IMR-90 (cell line): Measurements from ENCODE around the gene FRAS1. TPM values are rescaled to one million over a fixed set of nuclear protein-coding genes. Genes with fewer than 3 reads are reported as not detected.
"Not testable (repeated sequence)": the region's sequence is repeated elsewhere in the genome, so short reads cannot be mapped to it uniquely, and the experiment has no call there.

Source experiments
- ATAC-seq: fragments of 200-7000 bp; cut with Tn5 transposase; 2 replicates; pipeline ENCODE4 v1.9.1; 2020; ENCODE audit warnings: low read depth, mild to moderate bottlenecking, moderate library complexity
- BruUV-seq: library from RNA; stranded (reverse); fragments of 400-500 nt; replicated peaks from 2 replicates; lab custom pipeline; 2021; lab: Mats Ljungman, UMichigan
- CTCF ChIA-PET: fragments of 300-600 bp; formaldehyde crosslinking; extraction: SDS; loops from one replicate; lab custom pipeline; 2021; ENCODE audit warnings: antibody characterized with exemption; lab: Yijun Ruan, JAX
- POLR2A ChIA-PET: fragments of 300-600 bp; sonication (Branson Sonifier 250); formaldehyde crosslinking; loops from one replicate; lab custom pipeline; 2022; ENCODE audit warnings: antibody characterized with exemption; ENCODE audit not compliant: unreplicated experiment; lab: Charles Lee
- DNase-seq: peaks from one replicate; pipeline ENCODE4 v3.0.0; 2013
- H2AFZ ChIP-seq: replicated peaks from 2 replicates; pipeline ENCODE3; 2013; ENCODE audit warnings: low read length, mild to moderate bottlenecking; ENCODE audit not compliant: poor library complexity
- H2AK5ac ChIP-seq: 2 replicates; pipeline ENCODE4 v1.6.1; 2013; ENCODE audit warnings: low read depth, low read length, inconsistent platforms
- H2AK9ac ChIP-seq: replicated peaks from 2 replicates; pipeline ENCODE3; 2013; ENCODE audit warnings: mild to moderate bottlenecking, low read depth, low read length, moderate library complexity; ENCODE audit not compliant: poor library complexity
- H2BK120ac ChIP-seq: 2 replicates; pipeline ENCODE4 v1.6.1; 2013; ENCODE audit warnings: low read depth, low read length, inconsistent platforms
- H2BK15ac ChIP-seq: 3 replicates; pipeline ENCODE4 v1.6.1; 2013; ENCODE audit warnings: low read depth, low read length, inconsistent platforms
- H2BK20ac ChIP-seq: 2 replicates; pipeline ENCODE4 v1.6.1; 2013; ENCODE audit warnings: low read depth, mild to moderate bottlenecking, inconsistent platforms, low read length, moderate library complexity
- H2BK5ac ChIP-seq: 2 replicates; pipeline ENCODE4 v1.6.1; 2013; ENCODE audit warnings: mild to moderate bottlenecking, low read depth, low read length, inconsistent platforms; ENCODE audit not compliant: poor library complexity, severe bottlenecking
- H3K14ac ChIP-seq: replicated peaks from 2 replicates; pipeline ENCODE4 v1.6.1; 2013; ENCODE audit warnings: low read depth, low read length, inconsistent platforms
- H3K18ac ChIP-seq: 2 replicates; pipeline ENCODE4 v1.6.1; 2013; ENCODE audit warnings: low read depth, low read length, control low read depth
- H3K23ac ChIP-seq: 2 replicates; pipeline ENCODE4 v1.6.1; 2013; ENCODE audit warnings: low read depth, low read length, inconsistent platforms
- H3K27ac ChIP-seq: 2 replicates; pipeline ENCODE4 v1.5.1; 2013; ENCODE audit warnings: mild to moderate bottlenecking, control low read depth, low read length; ENCODE audit not compliant: insufficient read depth
- H3K27me3 ChIP-seq: 2 replicates; pipeline ENCODE4 v1.6.1; 2013; ENCODE audit warnings: low read length; ENCODE audit not compliant: control insufficient read depth, insufficient read depth
- H3K36me3 ChIP-seq: 2 replicates; pipeline ENCODE4 v1.6.1; 2013; ENCODE audit warnings: low read length, mixed read lengths; ENCODE audit not compliant: control insufficient read depth, insufficient read depth
- H3K4ac ChIP-seq: 2 replicates; pipeline ENCODE4 v1.6.1; 2013; ENCODE audit warnings: low read depth, low read length, inconsistent platforms
- H3K4me1 ChIP-seq: 2 replicates; pipeline ENCODE4 v1.6.1; 2013; ENCODE audit warnings: low read length, mixed read lengths; ENCODE audit not compliant: control insufficient read depth, insufficient read depth
- H3K4me2 ChIP-seq: 2 replicates; pipeline ENCODE4 v1.6.1; 2013; ENCODE audit warnings: low read depth, mild to moderate bottlenecking, control low read depth, low read length, moderate library complexity
- H3K4me3 ChIP-seq: 2 replicates; pipeline ENCODE4 v1.5.1; 2013; ENCODE audit warnings: low read depth, mild to moderate bottlenecking, control low read depth, low read length, moderate library complexity; ENCODE audit not compliant: insufficient read depth
- H3K56ac ChIP-seq: 2 replicates; pipeline ENCODE4 v1.6.1; 2013; ENCODE audit warnings: low read length, inconsistent platforms; ENCODE audit not compliant: insufficient read depth; ENCODE audit errors: extremely low read depth
- H3K79me1 ChIP-seq, 2 experiments: 2 replicates each; pipeline ENCODE4 v1.6.1; 2013; ENCODE audit warnings: low read length in 2 of 2, inconsistent platforms in 1 of 2, low read depth in 1 of 2
- H3K9ac ChIP-seq: 2 replicates; pipeline ENCODE4 v1.6.1; 2013; ENCODE audit warnings: low read depth, low read length, control low read depth
- H3K9me1 ChIP-seq: 2 replicates; pipeline ENCODE4 v1.6.1; 2013; ENCODE audit warnings: low read length, inconsistent platforms; ENCODE audit not compliant: insufficient read depth
- H3K9me3 ChIP-seq: 2 replicates; pipeline ENCODE4 v1.6.1; 2013; ENCODE audit warnings: low read length; ENCODE audit not compliant: control insufficient read depth, insufficient read depth
- H4K20me1 ChIP-seq: 2 replicates; pipeline ENCODE4 v1.6.1; 2013; ENCODE audit warnings: low read length, inconsistent platforms; ENCODE audit not compliant: insufficient read depth
- H4K5ac ChIP-seq: 2 replicates; pipeline ENCODE4 v1.6.1; 2013; ENCODE audit warnings: mild to moderate bottlenecking, low read depth, low read length, control low read depth
- H4K8ac ChIP-seq, 2 experiments: 2 replicates each; pipeline ENCODE4 v1.6.1; 2013; ENCODE audit warnings: low read depth in 2 of 2, low read length in 2 of 2, control low read depth in 1 of 2, inconsistent platforms in 1 of 2
- H4K91ac ChIP-seq: 2 replicates; pipeline ENCODE4 v1.6.1; 2013; ENCODE audit warnings: low read depth, low read length, inconsistent platforms; ENCODE audit not compliant: insufficient read depth
- WGBS, 2 experiments: methylation state at CpG; one replicate each; pipeline versions ENCODE4 v1.1.5 to v1.1.7; 2013; ENCODE audit warnings: missing lambda C conversion rate in 2 of 2; ENCODE audit not compliant: insufficient read length in 1 of 2; ENCODE audit errors: extremely low coverage in 2 of 2; 5-methylcytosine and 5-hydroxymethylcytosine counted together
- dilution Hi-C: fragments of 300-500 bp; cut with HindIII; formaldehyde crosslinking; loops from one replicate; pipeline ENCODE4 v1.14.3; 2018; ENCODE audit warnings: low sequenced_read_pairs; ENCODE audit not compliant: unreplicated experiment
- in situ Hi-C: fragments of 300-500 bp; cut with MboI; formaldehyde crosslinking; loops from 3 replicates; pipeline ENCODE4 v1.14.3; 2019; ENCODE audit warnings: low sequenced_read_pairs, inconsistent platforms, mixed read lengths
- intact Hi-C: fragments of 100-400 bp; cut with micrococcal nuclease; formaldehyde crosslinking; loops from 2 replicates; pipeline ENCODE4 v1.10.0; 2022
- polyA plus RNA-seq, 3 experiments: library from polyadenylated mRNA; depleted of rRNA; stranded (reverse); fragments of >200 nt; gene quantifications; 2 replicates each; pipeline ENCODE4 v1.2.3, GENCODE V29; 2012; ENCODE audit warnings: low replicate concordance in 1 of 3
- total RNA-seq: library from RNA; depleted of rRNA; stranded (reverse); fragments of >200 nt; gene quantifications from 2 replicates; pipeline ENCODE4 v1.2.3, GENCODE V29; 2012

The FRAS1 gene
- total and polyA plus RNA-seq, 2 of the 4 experiments (the other 2 are of a cell fraction) = under 0.01 to 0.03 TPM

GRCh38 chr4:78181681-78182234, 124.6 kb downstream of the FRAS1 start:
- H3K14ac ChIP-seq, H3K79me1 ChIP-seq, H3K36me3 ChIP-seq, H3K9me3 ChIP-seq, H2AK5ac ChIP-seq, H3K18ac ChIP-seq, H2BK20ac ChIP-seq, H2AFZ ChIP-seq, H4K20me1 ChIP-seq, BruUV-seq, POLR2A ChIA-PET, H2BK5ac ChIP-seq, H4K8ac ChIP-seq, H3K9ac ChIP-seq, H3K27me3 ChIP-seq, in situ Hi-C loops, H3K23ac ChIP-seq, H3K4me3 ChIP-seq, ATAC-seq, intact Hi-C loops, H3K4me1 ChIP-seq, H2BK120ac ChIP-seq, H2AK9ac ChIP-seq, DNase-seq, H3K56ac ChIP-seq, H2BK15ac ChIP-seq, H3K4me2 ChIP-seq, dilution Hi-C loops, H3K4ac ChIP-seq, H3K27ac ChIP-seq, H4K5ac ChIP-seq, CTCF ChIA-PET, H4K91ac ChIP-seq, H3K9me1 ChIP-seq: not testable (repeated sequence)
- 96% methylated on average over 20 of the region's 36 CpGs; no CpG with 5 or more reads in 1 of the 2 experiments for WGBS, 2 experiments
